ENCODE measurements around the gene PPIL6.

PPIL6 gene

DNA sequence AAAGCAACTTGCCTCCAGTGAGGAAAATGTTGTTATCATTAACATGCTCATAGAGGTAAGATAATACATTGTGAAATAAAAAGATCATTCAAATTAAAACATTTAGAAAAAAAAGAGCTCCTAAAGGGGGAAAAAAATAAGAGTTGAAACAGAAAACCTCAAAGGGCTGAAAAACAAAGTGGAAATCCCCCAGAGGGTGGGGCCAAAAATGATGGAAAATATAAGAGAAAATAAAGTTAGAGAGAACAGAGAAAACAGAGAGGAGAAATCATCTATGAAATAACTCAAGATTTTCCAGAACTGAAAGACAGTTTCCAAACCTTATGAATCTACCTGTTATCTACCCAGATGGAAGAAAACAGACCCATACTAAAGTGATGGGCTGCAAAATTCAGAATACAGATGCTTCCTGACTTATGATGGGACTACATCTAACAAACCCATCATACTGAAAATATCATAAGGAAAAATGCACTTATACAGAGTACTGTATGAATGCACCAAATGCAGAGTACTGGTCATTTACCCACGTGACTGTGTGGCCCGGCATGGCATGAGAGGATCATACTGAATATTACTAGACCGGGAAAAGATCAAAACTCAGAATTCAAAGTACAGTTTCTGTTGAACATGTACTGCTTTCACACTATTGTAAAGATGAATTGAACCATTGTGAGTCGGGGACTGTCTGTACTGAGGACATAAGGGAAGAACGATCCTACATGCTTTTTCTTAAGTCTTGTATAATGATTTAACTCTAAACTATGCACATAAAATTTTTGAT, 38.6 kb upstream of the PPIL6 start:
- Histone ChIP-seq H2BK12ac (ENCODE audit: low read length in 2 of 2) (no peak overlapping the region), H2AK5ac (ENCODE audit: low read length, severe bottlenecking) (peak overlapping the region; percentile 61), H3K4me3 (ENCODE audit: insufficient read depth in 1 of 2, low read depth in 1 of 2, low read length in 2 of 2) (peak overlapping the region in 1 of 2 experiments; percentile 70), H3K27me3 (ENCODE audit: control insufficient read depth in 1 of 2, insufficient read depth in 1 of 2, low read length in 2 of 2) (no peaks in the 10 kb centered on the region), H3K23ac (ENCODE audit: low read length in 2 of 2) (no peak overlapping the region), H3K18ac (ENCODE audit: low read depth in 1 of 2, low read length in 2 of 2) (no peak overlapping the region), H2BK5ac (ENCODE audit: low read depth, low read length, poor library complexity, severe bottlenecking) (no peak overlapping the region), H3K36me3 (ENCODE audit: control insufficient read depth in 1 of 2, insufficient read depth in 2 of 2, low read depth in 1 of 2, low read length in 2 of 2) (peaks cover 15 to 62% of the 10 kb centered on the region in 2 experiments), H2BK120ac (ENCODE audit: low read depth, low read length) (no peak overlapping the region), H2BK15ac (ENCODE audit: low read depth, poor library complexity, severe bottlenecking) (no peak overlapping the region), H3K9me3 (ENCODE audit: control insufficient read depth, low read length) (no peaks in the 10 kb centered on the region), H4K91ac (ENCODE audit: low read length) (no peak overlapping the region), H3K14ac (ENCODE audit: low read length in 2 of 2) (no peak overlapping the region), H3K27ac (ENCODE audit: low read length, poor library complexity, severe bottlenecking) (peak overlapping the region; percentile 90), H3K79me1 (replicated peaks; ENCODE audit: low read length, poor library complexity, severe bottlenecking) (peaks cover 19% of the 10 kb centered on the region), H4K8ac (ENCODE audit: low read length) (no peak overlapping the region), H3K4me1 (ENCODE audit: control insufficient read depth, insufficient read depth, low read depth, low read length) (peaks cover 22% of the 10 kb centered on the region), H3K9ac (ENCODE audit: low read length) (peak overlapping the region; percentile 86), H3K4ac (ENCODE audit: low read depth in 1 of 2, low read length in 2 of 2) (no peak overlapping the region), H3K4me2 (ENCODE audit: low read length, poor library complexity, severe bottlenecking) (peak overlapping the region; percentile 49), H2AFZ (ENCODE audit: low read depth, low read length) (no peak overlapping the region)
- no peak for DNase-seq
- WGBS = 86% methylated on average over 2 of the region's 5 CpGs

- DNase-seq = no peak
- Histone ChIP-seq H4K8ac (ENCODE audit: low read length) (no peak overlapping the region), H3K14ac (ENCODE audit: low read length in 2 of 2) (no peak overlapping the region), H3K27ac (ENCODE audit: low read length, poor library complexity, severe bottlenecking) (peak overlapping the region; percentile 90), H2BK120ac (ENCODE audit: low read depth, low read length) (no peak overlapping the region), H3K36me3 (ENCODE audit: control insufficient read depth in 1 of 2, insufficient read depth in 2 of 2, low read depth in 1 of 2, low read length in 2 of 2) (peaks cover 20 to 70% of the 10 kb centered on the region in 2 experiments), H3K4me3 (ENCODE audit: insufficient read depth in 1 of 2, low read depth in 1 of 2, low read length in 2 of 2) (peak overlapping the region in 1 of 2 experiments; percentile 70), H3K9me3 (ENCODE audit: control insufficient read depth, low read length) (no peaks in the 10 kb centered on the region), H3K9ac (ENCODE audit: low read length) (peak overlapping the region; percentile 86), H3K4me1 (ENCODE audit: control insufficient read depth, insufficient read depth, low read depth, low read length) (peaks cover 22% of the 10 kb centered on the region), H3K18ac (ENCODE audit: low read depth in 1 of 2, low read length in 2 of 2) (no peak overlapping the region), H3K4ac (ENCODE audit: low read depth in 1 of 2, low read length in 2 of 2) (no peak overlapping the region), H2AK5ac (ENCODE audit: low read length, severe bottlenecking) (no peak overlapping the region), H4K91ac (ENCODE audit: low read length) (no peak overlapping the region), H2BK12ac (ENCODE audit: low read length in 2 of 2) (no peak overlapping the region), H3K4me2 (ENCODE audit: low read length, poor library complexity, severe bottlenecking) (peak overlapping the region; percentile 47), H3K27me3 (ENCODE audit: control insufficient read depth in 1 of 2, insufficient read depth in 1 of 2, low read length in 2 of 2) (no peaks in the 10 kb centered on the region), H3K79me1 (replicated peaks; ENCODE audit: low read length, poor library complexity, severe bottlenecking) (peaks cover 24% of the 10 kb centered on the region), H2BK15ac (ENCODE audit: low read depth, poor library complexity, severe bottlenecking) (no peak overlapping the region), H3K23ac (ENCODE audit: low read length in 2 of 2) (no peak overlapping the region), H2AFZ (ENCODE audit: low read depth, low read length) (no peak overlapping the region), H2BK5ac (ENCODE audit: low read depth, low read length, poor library complexity, severe bottlenecking) (no peak overlapping the region)
- 98% methylated on average over 9 of the region's 9 CpGs for WGBS
Observed at GRCh38 chr6:109478222-109478805, 37.9 kb upstream of the PPIL6 start.

- DNase-seq = no peak
- peaks cover 26 to 75% of the 10 kb centered on the region in 2 experiments for H3K36me3 ChIP-seq (ENCODE audit: control insufficient read depth in 1 of 2, insufficient read depth in 2 of 2, low read depth in 1 of 2, low read length in 2 of 2)
- no peaks in the 10 kb centered on the region for H3K9me3 ChIP-seq (ENCODE audit: control insufficient read depth, low read length)
- no peak overlapping the region for H2BK5ac ChIP-seq (ENCODE audit: low read depth, low read length, poor library complexity, severe bottlenecking)
- H3K4me3 ChIP-seq (ENCODE audit: insufficient read depth in 1 of 2, low read depth in 1 of 2, low read length in 2 of 2) = peak overlapping the region in 1 of 2 experiments; percentile 70
- H2BK15ac ChIP-seq (ENCODE audit: low read depth, poor library complexity, severe bottlenecking) = no peak overlapping the region
- no peaks in the 10 kb centered on the region for H3K27me3 ChIP-seq (ENCODE audit: control insufficient read depth in 1 of 2, insufficient read depth in 1 of 2, low read length in 2 of 2)
- WGBS = 81% methylated on average over 1 of the region's 2 CpGs
- H3K4me1 ChIP-seq (ENCODE audit: control insufficient read depth, insufficient read depth, low read depth, low read length) = peaks cover 22% of the 10 kb centered on the region
- no peak overlapping the region for H2AFZ ChIP-seq (ENCODE audit: low read depth, low read length)
- H3K4ac ChIP-seq (ENCODE audit: low read depth in 1 of 2, low read length in 2 of 2) = no peak overlapping the region
- peak overlapping the region; percentile 47 for H3K4me2 ChIP-seq (ENCODE audit: low read length, poor library complexity, severe bottlenecking)
- no peak overlapping the region for H2BK120ac ChIP-seq (ENCODE audit: low read depth, low read length)
- no peak overlapping the region for H2BK12ac ChIP-seq (ENCODE audit: low read length in 2 of 2)
- peak overlapping the region; percentile 90 for H3K27ac ChIP-seq (ENCODE audit: low read length, poor library complexity, severe bottlenecking)
- H3K9ac ChIP-seq (ENCODE audit: low read length) = peak overlapping the region; percentile 86
- H3K79me1 ChIP-seq (replicated peaks; ENCODE audit: low read length, poor library complexity, severe bottlenecking) = peaks cover 30% of the 10 kb centered on the region
- no peak overlapping the region for H3K14ac ChIP-seq (ENCODE audit: low read length in 2 of 2)
- H4K91ac ChIP-seq (ENCODE audit: low read length) = no peak overlapping the region
- H2AK5ac ChIP-seq (ENCODE audit: low read length, severe bottlenecking) = peak overlapping the region; percentile 50
- no peak overlapping the region for H3K18ac ChIP-seq (ENCODE audit: low read depth in 1 of 2, low read length in 2 of 2)
- H3K23ac ChIP-seq (ENCODE audit: low read length in 2 of 2) = no peak overlapping the region
- H4K8ac ChIP-seq (ENCODE audit: low read length) = no peak overlapping the region
Observed at GRCh38 chr6:109477725-109478124, 37.3 kb upstream of the PPIL6 start.

DNA sequence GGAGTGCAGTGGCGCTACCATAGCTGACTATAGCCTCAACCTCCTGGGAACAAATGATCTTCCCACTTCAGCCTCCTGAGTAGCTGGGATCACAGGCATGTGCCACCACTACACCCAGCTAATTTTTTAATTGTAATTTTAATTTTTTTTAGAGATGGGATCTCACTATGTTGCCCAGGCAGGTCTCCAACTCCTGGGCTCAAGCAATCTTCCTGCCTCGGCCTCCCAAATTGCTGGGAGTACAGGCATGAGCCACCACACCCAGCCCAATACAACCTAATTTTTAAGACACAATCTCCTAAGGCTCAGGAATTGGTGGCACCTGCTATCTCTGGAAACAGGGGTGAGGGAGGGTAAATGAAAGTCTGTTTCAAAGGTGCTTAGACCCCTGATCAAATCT, 36.8 kb upstream of the PPIL6 start:
- WGBS = 100% methylated on average over 1 of the region's 2 CpGs
- Histone ChIP-seq H3K4me3 (ENCODE audit: insufficient read depth in 1 of 2, low read depth in 1 of 2, low read length in 2 of 2) (peak overlapping the region in 1 of 2 experiments; percentile 70), H2AK5ac (ENCODE audit: low read length, severe bottlenecking) (peak overlapping the region; percentile 50), H3K36me3 (ENCODE audit: control insufficient read depth in 1 of 2, insufficient read depth in 2 of 2, low read depth in 1 of 2, low read length in 2 of 2) (peaks cover 31 to 81% of the 10 kb centered on the region in 2 experiments), H3K4ac (ENCODE audit: low read depth in 1 of 2, low read length in 2 of 2) (no peak overlapping the region), H3K79me1 (replicated peaks; ENCODE audit: low read length, poor library complexity, severe bottlenecking) (peaks cover 34% of the 10 kb centered on the region), H2BK120ac (ENCODE audit: low read depth, low read length) (no peak overlapping the region), H2BK12ac (ENCODE audit: low read length in 2 of 2) (no peak overlapping the region), H3K23ac (ENCODE audit: low read length in 2 of 2) (no peak overlapping the region), H4K8ac (ENCODE audit: low read length) (no peak overlapping the region), H2AFZ (ENCODE audit: low read depth, low read length) (no peak overlapping the region), H3K4me2 (ENCODE audit: low read length, poor library complexity, severe bottlenecking) (peak overlapping the region; percentile 47), H3K27ac (ENCODE audit: low read length, poor library complexity, severe bottlenecking) (peak overlapping the region; percentile 90), H4K91ac (ENCODE audit: low read length) (no peak overlapping the region), H3K9me3 (ENCODE audit: control insufficient read depth, low read length) (no peaks in the 10 kb centered on the region), H2BK5ac (ENCODE audit: low read depth, low read length, poor library complexity, severe bottlenecking) (no peak overlapping the region), H3K4me1 (ENCODE audit: control insufficient read depth, insufficient read depth, low read depth, low read length) (peaks cover 21% of the 10 kb centered on the region), H3K9ac (ENCODE audit: low read length) (no peak overlapping the region), H3K18ac (ENCODE audit: low read depth in 1 of 2, low read length in 2 of 2) (no peak overlapping the region), H2BK15ac (ENCODE audit: low read depth, poor library complexity, severe bottlenecking) (no peak overlapping the region), H3K14ac (ENCODE audit: low read length in 2 of 2) (no peak overlapping the region), H3K27me3 (ENCODE audit: control insufficient read depth in 1 of 2, insufficient read depth in 1 of 2, low read length in 2 of 2) (no peaks in the 10 kb centered on the region)
- no peak for DNase-seq

Data from mesenchymal stem cell (in vitro differentiated cells and primary cell).